Epithelial cell of esophagus (primary cell): Measurements from ENCODE around the gene NUFIP2.

ENCODE experiments used
- DNase-seq: peaks from one replicate; pipeline ENCODE4 v3.0.0; 2010; ENCODE audit warnings: low read depth
- H3K4me3 ChIP-seq: 2 replicates; pipeline ENCODE4 v1.5.1; 2011; ENCODE audit warnings: mild to moderate bottlenecking, low read length, control low read depth
- TF ChIP-seq, protein P1 (sequence below): IDR thresholded peaks from 2 replicates; pipeline ENCODE4 v1.5.1; 2011; ENCODE audit warnings: low read depth, mild to moderate bottlenecking, low read length, control low read depth, inconsistent platforms; ENCODE audit not compliant: insufficient read depth; ENCODE audit errors: missing control alignments

NUFIP2 gene

DNA sequence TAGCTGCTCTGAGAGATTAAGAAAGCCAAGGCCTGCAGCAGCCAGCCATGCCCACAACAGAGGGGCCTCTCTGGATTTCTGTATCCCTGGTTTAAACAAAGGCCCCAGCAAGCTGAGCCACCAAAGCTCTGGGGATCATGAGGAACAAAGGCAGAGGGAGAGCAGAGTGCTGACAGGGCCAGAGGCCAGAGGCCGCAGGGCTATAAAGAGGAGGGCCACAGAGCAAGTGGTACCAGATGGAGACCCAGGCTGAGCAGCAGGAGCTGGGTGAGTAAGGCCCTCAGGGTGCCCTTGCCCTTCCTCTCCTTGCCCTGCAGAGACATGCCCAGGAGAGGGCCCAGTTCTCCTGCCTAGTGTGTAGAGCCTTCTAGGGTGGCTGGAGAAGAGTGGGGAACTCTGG lies 47.3 kb downstream of the NUFIP2 start, which contains the start of gene CRYBA1:
Gene CRYBA1, plus strand, starts transcription at position 232 of the 400 bp plus-strand sequence. Its CDS starts 5 bp downstream, at position 237.
- TF ChIP-seq, protein P1, sequence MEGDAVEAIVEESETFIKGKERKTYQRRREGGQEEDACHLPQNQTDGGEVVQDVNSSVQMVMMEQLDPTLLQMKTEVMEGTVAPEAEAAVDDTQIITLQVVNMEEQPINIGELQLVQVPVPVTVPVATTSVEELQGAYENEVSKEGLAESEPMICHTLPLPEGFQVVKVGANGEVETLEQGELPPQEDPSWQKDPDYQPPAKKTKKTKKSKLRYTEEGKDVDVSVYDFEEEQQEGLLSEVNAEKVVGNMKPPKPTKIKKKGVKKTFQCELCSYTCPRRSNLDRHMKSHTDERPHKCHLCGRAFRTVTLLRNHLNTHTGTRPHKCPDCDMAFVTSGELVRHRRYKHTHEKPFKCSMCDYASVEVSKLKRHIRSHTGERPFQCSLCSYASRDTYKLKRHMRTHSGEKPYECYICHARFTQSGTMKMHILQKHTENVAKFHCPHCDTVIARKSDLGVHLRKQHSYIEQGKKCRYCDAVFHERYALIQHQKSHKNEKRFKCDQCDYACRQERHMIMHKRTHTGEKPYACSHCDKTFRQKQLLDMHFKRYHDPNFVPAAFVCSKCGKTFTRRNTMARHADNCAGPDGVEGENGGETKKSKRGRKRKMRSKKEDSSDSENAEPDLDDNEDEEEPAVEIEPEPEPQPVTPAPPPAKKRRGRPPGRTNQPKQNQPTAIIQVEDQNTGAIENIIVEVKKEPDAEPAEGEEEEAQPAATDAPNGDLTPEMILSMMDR, result peak; percentile 3
- no peak within 1 kb of the TSS for H3K4me3 ChIP-seq
- peak; percentile 55 for DNase-seq

DNA sequence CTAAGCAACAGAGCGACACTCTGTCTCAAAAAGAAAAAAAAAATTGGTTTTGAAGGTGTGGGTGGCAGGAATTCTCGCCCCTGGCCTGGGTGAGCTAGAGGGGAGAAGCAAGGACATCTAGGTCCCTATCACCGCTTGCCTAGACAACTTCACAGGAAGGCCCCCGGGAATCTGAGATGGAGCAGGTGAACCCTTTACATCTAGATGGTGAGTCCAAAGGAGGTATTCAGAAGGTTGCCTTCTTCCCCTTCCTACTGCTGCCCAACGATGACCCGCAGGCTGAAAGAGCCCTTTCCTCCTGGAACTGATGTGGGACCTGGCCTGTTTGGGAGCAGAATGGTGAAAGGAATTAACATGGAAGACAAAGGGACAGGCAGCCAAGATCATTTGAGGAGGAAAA lies 48.5 kb downstream of the NUFIP2 start:
- no peak overlapping the region for H3K4me3 ChIP-seq
- TF ChIP-seq, protein P1, result no peak
- DNase-seq, result no peak

DNA sequence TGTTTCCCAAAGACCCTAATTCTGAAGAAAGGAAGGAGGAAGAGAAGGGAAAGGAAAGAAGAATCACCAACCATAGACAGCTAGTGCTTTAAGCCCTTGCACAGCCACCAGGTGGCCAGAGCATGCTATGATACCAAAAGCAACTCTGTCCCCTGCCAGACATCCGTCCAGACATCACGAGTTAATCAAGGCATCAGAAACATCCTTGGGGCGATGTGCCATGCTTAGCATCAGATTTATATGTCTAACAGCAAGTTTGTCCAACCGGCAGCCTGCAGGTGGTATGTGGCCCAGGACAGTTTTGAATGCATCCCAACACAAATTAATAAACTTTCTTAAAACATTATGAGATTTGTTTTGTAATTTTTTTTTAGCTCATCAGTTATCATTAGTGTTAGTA lies 50.2 kb downstream of the NUFIP2 start:
- TF ChIP-seq, protein P1, result peak; percentile 54
- H3K4me3 ChIP-seq, result no peak overlapping the region
- no peak for DNase-seq

DNA sequence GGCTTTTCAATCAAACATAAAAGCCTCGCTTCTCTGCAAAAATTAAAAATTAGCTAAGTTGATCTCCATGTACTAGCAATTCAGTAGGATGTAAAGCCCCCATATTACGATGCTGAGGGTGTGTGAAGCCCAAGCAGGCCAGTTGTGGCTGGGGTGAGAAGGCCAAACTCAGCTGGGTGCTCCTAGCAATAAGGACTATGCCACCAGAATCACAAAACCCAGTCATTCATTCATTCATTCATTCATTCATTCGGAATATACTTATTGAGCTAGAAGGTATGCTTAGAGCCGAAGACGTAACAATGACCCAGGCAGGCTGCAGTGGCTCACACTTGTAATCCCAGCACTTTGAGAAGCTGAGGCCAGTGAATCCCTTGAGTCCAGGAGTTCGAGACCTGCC lies 51.2 kb downstream of the NUFIP2 start:
- TF ChIP-seq, protein P1, result no peak
- no peak overlapping the region for H3K4me3 ChIP-seq
- no peak for DNase-seq

DNA sequence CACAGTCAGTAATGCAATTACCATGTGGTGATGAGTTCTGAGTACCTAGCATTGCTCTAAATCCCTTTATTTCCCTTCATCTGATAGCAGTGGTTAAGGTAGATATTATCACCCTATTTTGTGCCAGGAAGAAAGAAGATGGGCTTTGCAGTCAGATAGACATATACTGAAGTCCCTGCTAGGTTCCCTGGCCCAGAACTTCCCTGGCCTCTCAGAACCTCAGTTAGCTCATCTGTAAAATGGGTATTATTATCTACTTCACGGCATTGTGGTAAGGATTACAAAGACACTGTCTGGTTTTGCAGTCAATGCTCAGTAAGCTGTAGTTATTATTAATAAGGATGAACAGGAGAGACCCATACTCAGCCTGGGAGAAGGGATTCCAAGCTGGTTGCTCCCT lies 51.9 kb downstream of the NUFIP2 start:
- no peak for DNase-seq
- TF ChIP-seq, protein P1, result no peak
- H3K4me3 ChIP-seq, result no peak overlapping the region

DNA sequence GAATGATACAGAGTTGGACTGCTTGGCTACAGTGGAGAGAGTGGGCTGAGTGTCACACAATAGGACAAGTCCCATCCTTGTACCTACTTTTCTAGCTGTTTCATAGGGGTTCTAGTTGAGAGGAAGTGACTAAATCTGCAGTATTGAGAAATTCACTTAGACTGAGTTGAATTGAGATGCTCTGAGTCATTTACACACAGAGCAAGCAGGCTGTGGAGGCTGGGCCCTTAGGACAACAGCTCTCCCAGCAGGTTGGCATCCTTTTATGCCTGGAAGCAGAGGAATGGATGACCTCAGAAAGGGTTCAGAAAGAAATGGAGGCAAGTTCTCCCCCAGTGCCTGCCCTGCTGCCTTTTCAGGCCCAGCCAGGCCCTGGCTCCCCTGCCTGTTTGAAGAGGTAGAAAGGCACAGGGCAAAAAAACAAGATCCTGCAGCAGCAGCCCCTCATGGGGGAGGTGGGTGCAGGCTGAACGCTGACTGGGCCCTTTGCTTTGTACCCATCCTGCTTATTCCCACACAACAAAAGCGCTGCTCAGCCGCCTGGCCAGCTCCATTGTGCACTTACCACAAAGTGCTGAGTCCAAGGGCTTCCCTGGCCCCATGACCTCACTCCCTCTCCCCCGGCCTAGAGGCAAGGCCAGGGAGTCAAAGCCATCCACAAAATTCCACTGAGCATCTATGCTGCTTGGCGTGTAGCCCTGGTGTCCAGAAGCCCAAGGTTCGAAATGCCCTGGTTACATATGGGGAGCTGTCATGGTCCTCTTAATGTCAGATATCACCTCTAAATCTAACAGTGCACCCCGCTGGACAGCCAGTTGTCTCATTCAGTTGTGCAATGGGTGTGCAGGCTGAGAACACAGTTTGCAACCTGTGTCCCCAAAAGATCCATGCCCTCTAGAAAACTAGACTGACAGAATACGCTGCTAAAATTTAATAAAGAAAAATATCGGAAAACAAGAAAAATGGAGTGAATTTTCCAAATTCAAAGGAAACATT lies 52.7 kb downstream of the NUFIP2 start:
- H3K4me3 ChIP-seq, result no peak overlapping the region
- TF ChIP-seq, protein P1, result no peak
- peak; percentile 98 for DNase-seq

DNA sequence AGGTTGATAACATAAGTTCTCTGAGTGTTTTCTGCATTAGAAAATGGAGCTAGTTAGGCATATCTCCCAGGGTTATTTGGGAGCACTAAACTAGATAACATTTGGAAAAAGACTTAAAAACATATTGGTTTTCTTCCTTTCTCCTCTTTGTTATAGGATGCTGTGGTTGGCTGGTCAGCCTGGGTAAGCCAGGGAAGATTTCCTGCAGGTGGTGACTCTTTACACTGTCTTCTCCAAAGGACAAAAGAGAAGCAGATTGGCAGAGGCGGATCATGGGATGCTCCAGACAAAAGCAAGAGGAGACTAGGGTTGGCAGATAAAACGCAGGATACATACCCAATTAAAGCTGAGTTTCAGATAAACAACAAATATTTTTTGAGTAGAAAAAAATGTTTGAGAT lies 53.5 kb downstream of the NUFIP2 start:
- no peak for DNase-seq
- TF ChIP-seq, protein P1, result no peak

More for the DNA sequence above, 53.5 kb downstream of the NUFIP2 start:
- H3K4me3 ChIP-seq, result no peak overlapping the region
